Activated CD4-positive, CD25-positive, alpha-beta regulatory T cell (primary cell): ENCODE data around the gene TTC23.
"Not testable (repeated sequence)": the region's sequence is repeated elsewhere in the genome, so short reads cannot be mapped to it uniquely, and the experiment has no call there.

Experiments used
- DNase-seq, 4 experiments: peaks; one replicate each; lab custom pipeline; 2025; lab: John Stamatoyannopoulos, UW

Gene TTC23

GRCh38 chr15:99250001-99250400 is 620 bp upstream of the TTC23 start:
- no peak for DNase-seq

GRCh38 chr15:99248000-99248715 is 1.2 kb downstream of the TTC23 start:
- no peak for DNase-seq

- no peak for DNase-seq
Measured at GRCh38 chr15:99247062-99247461, 2.3 kb downstream of the TTC23 start.

- no peak for DNase-seq
Measured at GRCh38 chr15:99244306-99244705, 5.1 kb downstream of the TTC23 start.

- no peak for DNase-seq
Measured at GRCh38 chr15:99241752-99242151, 7.6 kb downstream of the TTC23 start.

- DNase-seq = no peak
Measured at GRCh38 chr15:99239545-99240198, 9.7 kb downstream of the TTC23 start.

- no peak for DNase-seq
Measured at GRCh38 chr15:99238849-99239248, 10.5 kb downstream of the TTC23 start.

- not testable (repeated sequence) for DNase-seq
Measured at GRCh38 chr15:99234160-99234559, 15.2 kb downstream of the TTC23 start.

- DNase-seq = no peak
Measured at GRCh38 chr15:99232740-99233139, 16.6 kb downstream of the TTC23 start.

GRCh38 chr15:99230867-99231266 is 18.5 kb downstream of the TTC23 start:
- DNase-seq = no peak

GRCh38 chr15:99228120-99228770 is 21.1 kb downstream of the TTC23 start:
- no peak for DNase-seq

GRCh38 chr15:99226802-99227201 is 22.6 kb downstream of the TTC23 start:
- no peak for DNase-seq

- no peak for DNase-seq
Measured at GRCh38 chr15:99224372-99225214, 24.8 kb downstream of the TTC23 start.

- DNase-seq = peak in 3 of 4 experiments; percentile 4 to 22 (median 16)
Measured at GRCh38 chr15:99213187-99213811, 36.1 kb downstream of the TTC23 start.

GRCh38 chr15:99212406-99212805 is 37.0 kb downstream of the TTC23 start:
- no peak for DNase-seq

GRCh38 chr15:99211926-99212325 is 37.5 kb downstream of the TTC23 start:
- no peak for DNase-seq

GRCh38 chr15:99210334-99210733 is 39.0 kb downstream of the TTC23 start:
- no peak for DNase-seq

GRCh38 chr15:99209326-99209725 is 40.1 kb downstream of the TTC23 start:
- no peak for DNase-seq

GRCh38 chr15:99207672-99208071 is 41.7 kb downstream of the TTC23 start:
- no peak for DNase-seq

GRCh38 chr15:99202176-99202552 is 47.2 kb downstream of the TTC23 start:
- no peak for DNase-seq

- no peak for DNase-seq
Measured at GRCh38 chr15:99201408-99202175, 47.8 kb downstream of the TTC23 start.
